SK-N-SH (cell line): Measurements from ENCODE around the gene GLYATL1. TPM values are rescaled to one million over a fixed set of nuclear protein-coding genes. Genes with fewer than 3 reads are reported as not detected.

Experiments
- CTCF ChIA-PET: fragments of 300-600, 350-600 bp; formaldehyde crosslinking; extraction: SDS; loops from one replicate; lab custom pipeline; 2021; lab: Yijun Ruan, JAX
- POLR2A ChIA-PET: fragments of 350-600 bp; sonication (Branson Sonifier 250); formaldehyde crosslinking; extraction: SDS; loops from one replicate; lab custom pipeline; 2020; ENCODE audit warnings: antibody characterized with exemption, inconsistent platforms; lab: Yijun Ruan, JAX
- DNase-seq: peaks from one replicate; pipeline ENCODE4 v3.0.0; 2012
- H2AFZ ChIP-seq: fragments of 200-600 bp; sonication (generic); 2 replicates; pipeline ENCODE4 v1.8.1; 2016; ENCODE audit warnings: antibody characterized with exemption, mild to moderate bottlenecking, low read depth
- H3F3A ChIP-seq: fragments of 200-600 bp; sonication (generic); replicated peaks from 2 replicates; pipeline ENCODE3; 2016; ENCODE audit warnings: antibody characterized with exemption, mild to moderate bottlenecking; ENCODE audit not compliant: insufficient read depth
- H3K27ac ChIP-seq, 2 experiments: fragments of 200-500 bp in 1 of 2; fragments of 200-600 bp in 1 of 2; sonication (Bioruptor generic) in 1 of 2; sonication (generic), shearing (Covaris generic) in 1 of 2; 2 replicates each; pipeline versions ENCODE4 v1.5.1 to v1.6.1; 2014 to 2016; ENCODE audit warnings: low read depth in 2 of 2, inconsistent platforms in 1 of 2, low read length in 1 of 2, mild to moderate bottlenecking in 1 of 2, mixed read lengths in 1 of 2
- H3K27me3 ChIP-seq: fragments of 200-600 bp; sonication (generic), shearing (Covaris generic); 2 replicates; pipeline ENCODE4 v1.6.1; 2016; ENCODE audit warnings: mixed run types; ENCODE audit not compliant: insufficient read depth
- H3K36me3 ChIP-seq, 2 experiments: fragments of 200-500 bp in 1 of 2; fragments of 200-600 bp in 1 of 2; sonication (Bioruptor generic) in 1 of 2; sonication (generic) in 1 of 2; replicated peaks in 1 of 2; 2 replicates each; pipeline versions ENCODE3 to v1.5.1; 2014 to 2016; ENCODE audit warnings: low read length in 1 of 2, mild to moderate bottlenecking in 1 of 2; ENCODE audit not compliant: insufficient read depth in 2 of 2, control insufficient read depth in 1 of 2
- H3K4me1 ChIP-seq, 2 experiments: fragments of 200-500 bp in 1 of 2; fragments of 200-600 bp in 1 of 2; sonication (Bioruptor generic) in 1 of 2; sonication (generic), shearing (Covaris generic) in 1 of 2; 2 replicates each; pipeline versions ENCODE4 v1.5.1 to v1.6.1; 2014 to 2016; ENCODE audit warnings: low read depth in 1 of 2, low read length in 1 of 2, mixed run types in 1 of 2; ENCODE audit not compliant: insufficient read depth in 2 of 2, control insufficient read depth in 1 of 2
- H3K4me2 ChIP-seq: fragments of 200-600 bp; sonication (generic), shearing (Covaris generic); 2 replicates; pipeline ENCODE4 v1.6.1; 2017; ENCODE audit warnings: mixed run types
- H3K4me3 ChIP-seq, 2 experiments: fragments of 200-500 bp in 1 of 2; fragments of 200-600 bp in 1 of 2; sonication (Bioruptor generic) in 1 of 2; sonication (generic), shearing (Covaris generic) in 1 of 2; 2 replicates each; pipeline versions ENCODE4 v1.5.1 to v1.8.1; 2014 to 2016; ENCODE audit warnings: low read depth in 2 of 2, inconsistent platforms in 1 of 2, low read length in 1 of 2, mild to moderate bottlenecking in 1 of 2, mixed read lengths in 1 of 2, moderate library complexity in 1 of 2
- H3K79me2 ChIP-seq: fragments of 200-600 bp; sonication (generic); 2 replicates; pipeline ENCODE4 v1.8.1; 2017; ENCODE audit warnings: mild to moderate bottlenecking; ENCODE audit not compliant: insufficient read depth
- H3K9ac ChIP-seq: fragments of 200-600 bp; sonication (generic); 2 replicates; pipeline ENCODE4 v1.6.1; 2017; ENCODE audit warnings: mixed run types
- H3K9me2 ChIP-seq: fragments of 200-600 bp; sonication (generic); 2 replicates; pipeline ENCODE4 v1.6.1; 2017; ENCODE audit warnings: mixed run types
- H3K9me3 ChIP-seq: fragments of 200-600 bp; sonication (generic); 2 replicates; pipeline ENCODE4 v1.6.1; 2017; ENCODE audit warnings: mixed run types, mild to moderate bottlenecking, moderate library complexity
- H4K20me1 ChIP-seq: fragments of 200-600 bp; sonication (generic); 2 replicates; pipeline ENCODE4 v1.6.1; 2017; ENCODE audit warnings: mild to moderate bottlenecking, mixed run types; ENCODE audit not compliant: insufficient read depth
- CHD2 ChIP-seq: fragments of 150-350 bp; IDR thresholded peaks from 2 replicates; pipeline ENCODE4 v1.6.1; 2018; ENCODE audit warnings: low read length; ENCODE audit not compliant: partially characterized antibody
- CTCF ChIP-seq: fragments of 200-600 bp; sonication (generic); IDR thresholded peaks from 2 replicates; pipeline ENCODE4 v1.6.1; 2017; ENCODE audit warnings: antibody characterized with exemption, mild to moderate bottlenecking, moderate library complexity
- ELF1 ChIP-seq: IDR thresholded peaks from 2 replicates; pipeline ENCODE4 v1.4.0; 2012
- EP300 ChIP-seq, 2 experiments: IDR thresholded peaks; 2 replicates each; pipeline versions ENCODE4 v1.4.0 to v1.6.1; 2012; ENCODE audit warnings: borderline replicate concordance in 1 of 2, low read depth in 1 of 2, low read length in 1 of 2
- EZH2phosphoT487 ChIP-seq: fragments of 200-600 bp; sonication (generic); IDR thresholded peaks from 2 replicates; pipeline ENCODE4 v1.6.1; 2017; ENCODE audit warnings: low read depth, mixed run types, mild to moderate bottlenecking, antibody characterized with exemption, moderate library complexity, borderline replicate concordance
- FOSL2 ChIP-seq: IDR thresholded peaks from 2 replicates; pipeline ENCODE4 v1.4.0; 2012; ENCODE audit warnings: low read depth, mild to moderate bottlenecking, moderate library complexity, borderline replicate concordance
- FOXM1 ChIP-seq: IDR thresholded peaks from 2 replicates; pipeline ENCODE4 v1.4.0; 2012; ENCODE audit warnings: low read depth, mild to moderate bottlenecking
- IRF3 ChIP-seq: fragments of 150-350 bp; IDR thresholded peaks from 2 replicates; pipeline ENCODE4 v1.6.1; 2016; ENCODE audit warnings: mild to moderate bottlenecking, low read depth, low read length
- JUND ChIP-seq: IDR thresholded peaks from 2 replicates; pipeline ENCODE4 v1.4.0; 2012
- MXI1 ChIP-seq: IDR thresholded peaks from 2 replicates; pipeline ENCODE4 v1.6.1; 2012; ENCODE audit warnings: mild to moderate bottlenecking, low read depth, low read length, improper control_type of control experiment
- NFIC ChIP-seq: IDR thresholded peaks from 2 replicates; pipeline ENCODE4 v1.4.0; 2012; ENCODE audit warnings: borderline replicate concordance
- NRF1 ChIP-seq: IDR thresholded peaks from 2 replicates; pipeline ENCODE4 v1.6.1; 2012; ENCODE audit warnings: low read depth, mild to moderate bottlenecking, low read length
- RAD21 ChIP-seq: IDR thresholded peaks from 2 replicates; pipeline ENCODE4 v1.6.1; 2012; ENCODE audit warnings: mild to moderate bottlenecking, low read length
- RCOR1 ChIP-seq: fragments of 150-350 bp; IDR thresholded peaks from 2 replicates; pipeline ENCODE4 v1.6.1; 2017; ENCODE audit warnings: antibody characterized with exemption, low read length
- RFX5 ChIP-seq: IDR thresholded peaks from 2 replicates; pipeline ENCODE4 v1.6.1; 2012; ENCODE audit warnings: mild to moderate bottlenecking, improper control_type of control experiment, low read length
- SIN3A ChIP-seq: IDR thresholded peaks from 2 replicates; pipeline ENCODE4 v1.6.1; 2012; ENCODE audit warnings: low read depth, mild to moderate bottlenecking, low read length, moderate library complexity, borderline replicate concordance
- TCF12 ChIP-seq: IDR thresholded peaks from 2 replicates; pipeline ENCODE4 v1.4.0; 2012
- TEAD4 ChIP-seq: IDR thresholded peaks from 2 replicates; pipeline ENCODE4 v1.4.0; 2012; ENCODE audit warnings: mild to moderate bottlenecking, borderline replicate concordance; ENCODE audit not compliant: insufficient read depth
- ZBTB33 ChIP-seq: IDR thresholded peaks from 2 replicates; pipeline ENCODE4 v1.4.0; 2012; ENCODE audit warnings: low read depth, borderline replicate concordance
- WGBS: methylation state at CpG from one replicate; pipeline ENCODE4 v1.1.6; 2017; ENCODE audit warnings: low lambda C conversion rate; 5-methylcytosine and 5-hydroxymethylcytosine counted together
- polyA plus RNA-seq, 3 experiments: library from polyadenylated mRNA; depleted of rRNA; stranded (reverse); fragments of >200 nt; gene quantifications; 2 replicates each; pipeline ENCODE4 v1.2.3, GENCODE V29; 2012
- TF ChIP-seq, protein P1 (sequence below): IDR thresholded peaks from 2 replicates; pipeline ENCODE4 v1.6.1; 2012; ENCODE audit warnings: mild to moderate bottlenecking, low read depth, low read length, moderate library complexity
- TF ChIP-seq, protein P2 (sequence below): IDR thresholded peaks from 2 replicates; pipeline ENCODE4 v1.4.0; 2012; ENCODE audit warnings: low read depth
- TF ChIP-seq, protein P3 (sequence below): IDR thresholded peaks from 2 replicates; pipeline ENCODE4; 2012

The GLYATL1 gene
- polyA plus RNA-seq, 1 of the 3 experiments (the other 2 are of a cell fraction) = 0.21 TPM

- peaks cover 7% of the 10 kb centered on the region for H3F3A ChIP-seq
- TF ChIP-seq ZBTB33 (no peak), TCF12 (no peak), MXI1 (0 out of 2 replicates have a peak, but pooled peaks have one; percentile 45), EZH2phosphoT487 (no peak), JUND (no peak), SIN3A (0 out of 2 replicates have a peak, but pooled peaks have one; percentile 27), RAD21 (no peak), NRF1 (0 out of 2 replicates have a peak, but pooled peaks have one; percentile 30), TEAD4 (no peak), RFX5 (no peak), NFIC (no peak), CTCF (peak; percentile 68), EP300 (IDR thresholded peaks at IDR 0.05; ENCODE audit: borderline replicate concordance in 1 of 2, low read depth in 1 of 2, low read length in 1 of 2) (no peak), FOSL2 (no peak), IRF3 (peak; percentile 87), FOXM1 (no peak), CHD2 (peak; percentile 70), ELF1 (no peak), RCOR1 (0 out of 2 replicates have a peak, but pooled peaks have one; percentile 11)
- TF ChIP-seq, protein P1, sequence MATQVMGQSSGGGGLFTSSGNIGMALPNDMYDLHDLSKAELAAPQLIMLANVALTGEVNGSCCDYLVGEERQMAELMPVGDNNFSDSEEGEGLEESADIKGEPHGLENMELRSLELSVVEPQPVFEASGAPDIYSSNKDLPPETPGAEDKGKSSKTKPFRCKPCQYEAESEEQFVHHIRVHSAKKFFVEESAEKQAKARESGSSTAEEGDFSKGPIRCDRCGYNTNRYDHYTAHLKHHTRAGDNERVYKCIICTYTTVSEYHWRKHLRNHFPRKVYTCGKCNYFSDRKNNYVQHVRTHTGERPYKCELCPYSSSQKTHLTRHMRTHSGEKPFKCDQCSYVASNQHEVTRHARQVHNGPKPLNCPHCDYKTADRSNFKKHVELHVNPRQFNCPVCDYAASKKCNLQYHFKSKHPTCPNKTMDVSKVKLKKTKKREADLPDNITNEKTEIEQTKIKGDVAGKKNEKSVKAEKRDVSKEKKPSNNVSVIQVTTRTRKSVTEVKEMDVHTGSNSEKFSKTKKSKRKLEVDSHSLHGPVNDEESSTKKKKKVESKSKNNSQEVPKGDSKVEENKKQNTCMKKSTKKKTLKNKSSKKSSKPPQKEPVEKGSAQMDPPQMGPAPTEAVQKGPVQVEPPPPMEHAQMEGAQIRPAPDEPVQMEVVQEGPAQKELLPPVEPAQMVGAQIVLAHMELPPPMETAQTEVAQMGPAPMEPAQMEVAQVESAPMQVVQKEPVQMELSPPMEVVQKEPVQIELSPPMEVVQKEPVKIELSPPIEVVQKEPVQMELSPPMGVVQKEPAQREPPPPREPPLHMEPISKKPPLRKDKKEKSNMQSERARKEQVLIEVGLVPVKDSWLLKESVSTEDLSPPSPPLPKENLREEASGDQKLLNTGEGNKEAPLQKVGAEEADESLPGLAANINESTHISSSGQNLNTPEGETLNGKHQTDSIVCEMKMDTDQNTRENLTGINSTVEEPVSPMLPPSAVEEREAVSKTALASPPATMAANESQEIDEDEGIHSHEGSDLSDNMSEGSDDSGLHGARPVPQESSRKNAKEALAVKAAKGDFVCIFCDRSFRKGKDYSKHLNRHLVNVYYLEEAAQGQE = 0 out of 2 replicates have a peak, but pooled peaks have one; percentile 9
- TF ChIP-seq, protein P2, sequence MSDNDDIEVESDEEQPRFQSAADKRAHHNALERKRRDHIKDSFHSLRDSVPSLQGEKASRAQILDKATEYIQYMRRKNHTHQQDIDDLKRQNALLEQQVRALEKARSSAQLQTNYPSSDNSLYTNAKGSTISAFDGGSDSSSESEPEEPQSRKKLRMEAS = peak; percentile 82
- TF ChIP-seq, protein P3, sequence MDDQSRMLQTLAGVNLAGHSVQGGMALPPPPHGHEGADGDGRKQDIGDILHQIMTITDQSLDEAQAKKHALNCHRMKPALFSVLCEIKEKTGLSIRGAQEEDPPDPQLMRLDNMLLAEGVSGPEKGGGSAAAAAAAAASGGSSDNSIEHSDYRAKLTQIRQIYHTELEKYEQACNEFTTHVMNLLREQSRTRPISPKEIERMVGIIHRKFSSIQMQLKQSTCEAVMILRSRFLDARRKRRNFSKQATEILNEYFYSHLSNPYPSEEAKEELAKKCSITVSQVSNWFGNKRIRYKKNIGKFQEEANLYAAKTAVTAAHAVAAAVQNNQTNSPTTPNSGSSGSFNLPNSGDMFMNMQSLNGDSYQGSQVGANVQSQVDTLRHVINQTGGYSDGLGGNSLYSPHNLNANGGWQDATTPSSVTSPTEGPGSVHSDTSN = peak; percentile 99
- TF ChIP-seq, all 33 proteins: peak for 10
- no peaks in the 10 kb centered on the region for H3K27me3 ChIP-seq
- no peaks in the 10 kb centered on the region for H3K9me3 ChIP-seq
- WGBS = 9% methylated on average over 23 of the region's 33 CpGs
- POLR2A ChIA-PET = interaction anchor here (0.7 kb wide), 1 partner anchor 22 kb away, joined by 3 read pairs; no protein-coding TSS in a partner anchor
- CTCF ChIA-PET = interaction anchor here (0.7 to 3.5 kb wide), 18 partner anchors 9 to 906 kb away, joined by 3 to 12 read pairs (median 4); no protein-coding TSS in a partner anchor
- no peaks in the 10 kb centered on the region for H4K20me1 ChIP-seq
- peak; percentile 89 for DNase-seq
- H3K4me2 ChIP-seq = peak overlapping the region; percentile 85
- H3K27ac ChIP-seq = peak overlapping the region in 1 of 2 experiments; percentile 79; a peak in 2 of 4 replicates
- no peak overlapping the region for H3K9ac ChIP-seq
- H3K79me2 ChIP-seq = peaks cover 11% of the 10 kb centered on the region; the same call in 1 of the 2 replicates
- peaks cover 0 to 7% of the 10 kb centered on the region in 2 experiments; a peak in 2 of 4 replicates for H3K4me1 ChIP-seq
- H3K4me3 ChIP-seq = peak overlapping the region; percentile 73 to 93
- no peaks in the 10 kb centered on the region for H3K36me3 ChIP-seq
- no peaks in the 10 kb centered on the region for H3K9me2 ChIP-seq
- peak overlapping the region; percentile 84; the same call in 1 of the 2 replicates for H2AFZ ChIP-seq
These were observed 33.4 kb upstream of the GLYATL1 start for GRCh38 chr11:58905721-58906547.
